Lower leg skin (tissue), 4 donors: ENCODE results near the gene HNRNPL. TPM values are rescaled to one million over a fixed set of nuclear protein-coding genes. Genes with fewer than 3 reads are reported as not detected.
"Not testable (repeated sequence)": the region's sequence is repeated elsewhere in the genome, so short reads cannot be mapped to it uniquely, and the experiment has no call there.

Experiments
- DNase-seq, 2 donors: peaks; one replicate each; pipeline ENCODE4 v3.0.0-alpha.2; 2019; ENCODE audit warnings: low spot score in 2 of 2
- H3K4me3 ChIP-seq: fragments of 200-600 bp; sonication (generic); 2 replicates; pipeline ENCODE4 v1.5.1; 2017; ENCODE audit warnings: mild to moderate bottlenecking, low read depth; ENCODE audit not compliant: poor library complexity, severe bottlenecking
- CTCF ChIP-seq, 3 donors: fragments of 450-650 bp; IDR thresholded peaks; one replicate each; pipeline ENCODE4 v1.5.1; 2016; ENCODE audit warnings: antibody characterized with exemption in 3 of 3, mild to moderate bottlenecking in 3 of 3, moderate library complexity in 2 of 3
- POLR2A ChIP-seq, 2 donors: fragments of 450-650 bp; IDR thresholded peaks; one replicate each; pipeline ENCODE4 v1.6.1; 2016 to 2017; ENCODE audit warnings: antibody characterized with exemption in 2 of 2, mild to moderate bottlenecking in 1 of 2, moderate library complexity in 1 of 2
- WGBS, 2 donors: methylation state at CpG; one replicate each; pipeline ENCODE4 v1.1.5; 2018; 5-methylcytosine and 5-hydroxymethylcytosine counted together
- intact Hi-C: fragments of 100-400 bp; cut with DNase I; formaldehyde crosslinking; loops from one replicate; pipeline ENCODE4 v1.15.0; 2023; ENCODE audit warnings: low total_unique reads
- total RNA-seq, 4 donors: library from RNA; depleted of rRNA; stranded (reverse); fragments of >200 nt; gene quantifications; one replicate each; pipeline ENCODE4 v1.1.0, GENCODE V29; 2016

The HNRNPL gene
- total RNA-seq, 4 donors from 2014 or later, result 147 to 203 (median 177) TPM

GRCh38 chr19:38875656-38876395 is 26.0 kb upstream of the HNRNPL start:
- TF ChIP-seq CTCF (IDR thresholded peaks at IDR 0.05), result no peak
- TF ChIP-seq POLR2A (IDR thresholded peaks at IDR 0.05), result no peak

GRCh38 chr19:38873400-38873799 is 23.6 kb upstream of the HNRNPL start:
- DNase-seq, H3K4me3 ChIP-seq, intact Hi-C loops: not testable (repeated sequence)
- WGBS, 2 donors, result 51 to 61% methylated on average over 10 of the region's 10 CpGs

More at GRCh38 chr19:38875656-38876395, 26.0 kb upstream of the HNRNPL start:
- 70 to 75% methylated on average over 6 of the region's 6 CpGs for WGBS, 2 donors
- no peak overlapping the region for H3K4me3 ChIP-seq
- DNase-seq, result no peak
- intact Hi-C loops, result no loop called here

GRCh38 chr19:38870612-38871011 is 20.8 kb upstream of the HNRNPL start:
- intact Hi-C loops, result no loop called here
- TF ChIP-seq POLR2A (IDR thresholded peaks at IDR 0.05) (no peak), CTCF (IDR thresholded peaks at IDR 0.05) (no peak)
- no peak overlapping the region for H3K4me3 ChIP-seq
- 88 to 92% methylated on average over 18 to 19 of the region's 19 CpGs for WGBS, 2 donors
- DNase-seq, result no peak

- no peak for TF ChIP-seq POLR2A (IDR thresholded peaks at IDR 0.05)
- peak in 1 of 3 donors; percentile 41 for TF ChIP-seq CTCF (IDR thresholded peaks at IDR 0.05)
- intact Hi-C loops, result no loop called here
- H3K4me3 ChIP-seq, result peak overlapping the region; percentile 4
- peak; percentile 71 to 96 for DNase-seq
- WGBS, 2 donors, result 25 to 30% methylated on average over 33 to 34 of the region's 62 CpGs
These were observed 20.2 kb upstream of the HNRNPL start for GRCh38 chr19:38869836-38870607.

GRCh38 chr19:38869160-38869835 is 19.5 kb upstream of the HNRNPL start:
- no peak for TF ChIP-seq POLR2A (IDR thresholded peaks at IDR 0.05)
- no peak for TF ChIP-seq CTCF (IDR thresholded peaks at IDR 0.05)
- WGBS, 2 donors, result 13 to 34% methylated on average over 27 to 31 of the region's 34 CpGs
- no peak for DNase-seq
- H3K4me3 ChIP-seq, result peak overlapping the region; percentile 4
- intact Hi-C loops, result no loop called here

- DNase-seq, result no peak
- no peak overlapping the region for H3K4me3 ChIP-seq
- WGBS, 2 donors, result 90 to 94% methylated on average over 6 of the region's 6 CpGs
- intact Hi-C loops, result no loop called here
- TF ChIP-seq POLR2A (IDR thresholded peaks at IDR 0.05) (no peak), CTCF (IDR thresholded peaks at IDR 0.05) (no peak)
These were observed 18.8 kb upstream of the HNRNPL start for GRCh38 chr19:38868551-38868950.
